ENCODE measurements around the gene SMPD3.

DNA sequence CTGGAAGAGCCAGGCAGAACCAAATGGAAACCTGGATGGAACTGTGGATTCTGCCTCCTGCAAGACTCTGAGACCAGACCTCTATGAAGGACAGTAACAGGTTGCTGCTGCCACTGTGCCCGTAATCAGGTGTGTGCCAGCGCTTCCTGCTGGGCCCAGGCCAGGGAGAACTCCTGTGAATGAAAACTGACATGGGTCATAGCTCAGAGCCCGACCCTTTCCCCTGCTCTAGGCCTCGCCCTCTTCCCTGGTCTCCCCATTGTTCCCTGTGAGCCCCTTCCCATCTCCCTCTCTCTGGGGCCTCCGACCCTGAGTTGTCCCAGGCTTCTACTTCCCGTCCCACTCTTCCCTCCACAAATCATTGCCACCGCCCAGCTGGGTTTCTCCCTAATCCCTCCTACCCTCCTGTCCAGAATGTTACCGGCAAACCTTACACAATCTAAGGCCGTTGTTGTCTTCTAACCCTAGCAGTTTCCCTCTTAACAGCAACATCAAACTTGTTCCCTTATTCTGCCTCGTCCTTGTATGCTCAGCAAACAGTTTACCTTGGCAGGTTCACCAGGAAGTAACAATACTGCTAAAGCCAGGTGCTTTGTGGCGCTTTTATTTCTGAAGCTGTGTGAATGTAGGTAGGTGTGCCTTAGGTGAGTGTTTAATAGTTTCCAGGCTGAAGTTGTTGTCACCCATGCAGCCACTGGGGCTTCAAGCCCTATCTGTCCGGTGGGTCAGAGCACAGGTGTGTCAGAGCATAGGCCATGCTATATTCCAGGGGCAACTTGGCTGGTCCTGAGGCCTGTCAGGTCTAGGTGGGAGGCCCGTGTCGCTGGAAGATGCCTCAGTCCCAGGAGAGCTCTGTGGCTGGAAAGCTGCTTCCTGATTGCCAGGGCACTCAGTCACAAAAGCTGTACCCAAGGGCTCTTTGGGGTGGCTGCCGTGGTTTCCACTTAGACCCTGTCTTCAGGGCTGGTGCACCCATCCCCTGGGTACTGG is 32.0 kb downstream of the SMPD3 start:
- no peak for TF ChIP-seq POLR2A (IDR thresholded peaks at IDR 0.05; ENCODE audit: low read length)
- no peak for TF ChIP-seq GATA1 (IDR thresholded peaks at IDR 0.05; ENCODE audit: low read depth, low read length)

All from erythroblast (primary cell).